ENCODE data around the gene GDF7. TPM values are rescaled to one million over a fixed set of nuclear protein-coding genes. Genes with fewer than 3 reads are reported as not detected.

The GDF7 gene
- total RNA-seq, 4 donors from 2014 or later, result 0.12 to 1.1 (median 0.25) TPM

DNA sequence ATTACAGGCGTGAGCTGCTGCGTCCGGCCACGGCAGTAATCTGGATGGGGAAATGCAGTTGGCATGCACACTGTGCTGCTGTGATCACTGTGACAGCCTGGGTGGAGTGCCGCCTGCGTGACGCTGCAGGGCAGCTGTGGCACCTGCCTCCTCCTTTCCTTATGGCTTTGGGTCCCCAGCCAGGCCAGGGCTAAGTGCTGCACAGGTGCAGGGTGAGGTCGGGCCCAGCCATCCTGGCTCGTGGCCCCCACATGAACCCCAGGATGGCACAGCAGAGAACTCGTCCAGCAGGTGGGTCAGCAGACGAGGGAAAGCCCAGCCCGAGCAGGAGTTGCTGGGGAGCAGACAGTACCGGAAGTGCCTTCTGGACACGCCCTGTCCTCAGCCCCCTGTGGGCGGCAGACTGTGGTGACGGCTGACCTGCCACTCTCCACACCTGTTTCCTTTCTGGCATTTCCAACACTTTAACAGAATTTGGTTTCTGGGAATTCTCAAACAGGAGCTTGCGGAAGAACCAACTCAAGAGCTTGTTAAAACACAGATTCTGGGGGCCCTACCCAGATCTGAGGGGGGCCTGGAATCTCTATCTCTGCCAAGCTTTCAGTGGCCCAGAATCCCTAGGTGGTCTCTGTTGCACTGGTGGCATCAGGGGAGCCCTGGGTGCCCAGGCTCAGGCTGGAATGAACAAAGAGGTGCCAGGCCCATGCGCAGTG is 33.0 kb upstream of the GDF7 start:
- ATAC-seq (ENCODE audit: low FRiP score) (no peak), DNase-seq (ENCODE audit: low spot score) (no peak)
- TF ChIP-seq, protein P1, sequence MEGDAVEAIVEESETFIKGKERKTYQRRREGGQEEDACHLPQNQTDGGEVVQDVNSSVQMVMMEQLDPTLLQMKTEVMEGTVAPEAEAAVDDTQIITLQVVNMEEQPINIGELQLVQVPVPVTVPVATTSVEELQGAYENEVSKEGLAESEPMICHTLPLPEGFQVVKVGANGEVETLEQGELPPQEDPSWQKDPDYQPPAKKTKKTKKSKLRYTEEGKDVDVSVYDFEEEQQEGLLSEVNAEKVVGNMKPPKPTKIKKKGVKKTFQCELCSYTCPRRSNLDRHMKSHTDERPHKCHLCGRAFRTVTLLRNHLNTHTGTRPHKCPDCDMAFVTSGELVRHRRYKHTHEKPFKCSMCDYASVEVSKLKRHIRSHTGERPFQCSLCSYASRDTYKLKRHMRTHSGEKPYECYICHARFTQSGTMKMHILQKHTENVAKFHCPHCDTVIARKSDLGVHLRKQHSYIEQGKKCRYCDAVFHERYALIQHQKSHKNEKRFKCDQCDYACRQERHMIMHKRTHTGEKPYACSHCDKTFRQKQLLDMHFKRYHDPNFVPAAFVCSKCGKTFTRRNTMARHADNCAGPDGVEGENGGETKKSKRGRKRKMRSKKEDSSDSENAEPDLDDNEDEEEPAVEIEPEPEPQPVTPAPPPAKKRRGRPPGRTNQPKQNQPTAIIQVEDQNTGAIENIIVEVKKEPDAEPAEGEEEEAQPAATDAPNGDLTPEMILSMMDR (IDR thresholded peaks at IDR 0.05), result no peak

GRCh38 chr2:20634507-20635112 is 32.3 kb upstream of the GDF7 start:
- TF ChIP-seq, protein P1 (IDR thresholded peaks at IDR 0.05), result no peak
- no peak for ATAC-seq (ENCODE audit: low FRiP score)
- no peak for DNase-seq (ENCODE audit: low spot score)

GRCh38 chr2:20635113-20635510 is 31.8 kb upstream of the GDF7 start:
- ATAC-seq (ENCODE audit: low FRiP score), result no peak
- TF ChIP-seq, protein P1 (IDR thresholded peaks at IDR 0.05), result no peak
- no peak for DNase-seq (ENCODE audit: low spot score)

GRCh38 chr2:20635675-20636584 is 31.0 kb upstream of the GDF7 start:
- peak; percentile 75 for DNase-seq (ENCODE audit: low spot score)
- peak; percentile 84 for ATAC-seq (ENCODE audit: low FRiP score)
- TF ChIP-seq, protein P1 (IDR thresholded peaks at IDR 0.05), result peak in 2 of 3 donors; percentile 86 to 90

DNA sequence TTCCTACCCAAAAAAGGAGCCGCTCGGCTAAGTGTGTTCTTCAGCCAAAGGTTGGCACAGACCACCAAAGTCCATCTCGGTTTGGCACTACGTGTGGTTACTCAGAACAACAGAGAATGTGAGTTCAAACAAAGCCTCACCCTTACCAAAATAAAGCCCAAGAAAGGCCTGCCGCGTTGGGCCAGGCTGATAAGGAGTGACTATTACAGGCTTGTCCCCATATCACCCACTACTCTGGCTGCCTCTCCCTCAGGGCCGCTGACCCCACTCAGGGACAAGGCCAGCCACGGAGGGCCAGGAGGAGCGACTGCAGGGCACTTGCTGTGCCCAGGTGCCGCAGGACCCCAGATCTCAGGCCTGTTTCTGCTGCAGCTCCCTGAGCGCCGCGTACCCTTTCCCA is 29.8 kb upstream of the GDF7 start:
- no peak for ATAC-seq (ENCODE audit: low FRiP score)
- DNase-seq (ENCODE audit: low spot score), result no peak
- TF ChIP-seq, protein P1 (IDR thresholded peaks at IDR 0.05), result no peak

- no peak for ATAC-seq (ENCODE audit: low FRiP score)
- TF ChIP-seq, protein P1 (IDR thresholded peaks at IDR 0.05), result no peak
- no peak for DNase-seq (ENCODE audit: low spot score)
These were observed 28.9 kb upstream of the GDF7 start for GRCh38 chr2:20638014-20638413.

All from omental fat pad (tissue), 4 donors.